HAP-1 (cell line): ENCODE data around the gene MAPK8IP1.

Experiments used
- DNase-seq, 2 experiments: peaks; one replicate each; pipeline ENCODE4 v3.0.0-alpha.2; 2016 to 2020; ENCODE audit warnings: low spot score in 2 of 2
- H3K27me3 ChIP-seq: fragments of 250-450 bp; sonication (Bioruptor Pico); 2 replicates; pipeline ENCODE4 v1.5.1; 2020; ENCODE audit warnings: low read depth, mild to moderate bottlenecking, moderate library complexity
- H3K36me3 ChIP-seq: fragments of 250-450 bp; sonication (Bioruptor Pico); replicated peaks from 2 replicates; pipeline ENCODE4 v1.5.1; 2020; ENCODE audit warnings: mild to moderate bottlenecking
- H3K4me1 ChIP-seq: fragments of 250-450 bp; sonication (Bioruptor Pico); 2 replicates; pipeline ENCODE4 v1.5.1; 2020; ENCODE audit warnings: mild to moderate bottlenecking
- H3K4me3 ChIP-seq: fragments of 250-450 bp; sonication (Bioruptor Pico); 2 replicates; pipeline ENCODE4 v1.5.1; 2020; ENCODE audit warnings: mild to moderate bottlenecking, moderate library complexity
- H3K9me3 ChIP-seq: fragments of 250-450 bp; sonication (Bioruptor Pico); 2 replicates; pipeline ENCODE4 v1.5.1; 2020; ENCODE audit warnings: mild to moderate bottlenecking, moderate library complexity
- in situ Hi-C: fragments of 300-500 bp; cut with MboI; formaldehyde crosslinking; loops from 3 replicates; pipeline ENCODE4 v1.14.3; 2020; ENCODE audit warnings: low sequenced_read_pairs, inconsistent platforms, mixed read lengths

Gene MAPK8IP1

GRCh38 chr11:45926001-45926401 lies 40.5 kb downstream of the MAPK8IP1 start:
- DNase-seq = no peak
- in situ Hi-C loops = no loop called here
- no peak overlapping the region for H3K4me3 ChIP-seq
- H3K4me1 ChIP-seq = no peaks in the 10 kb centered on the region
- no peaks in the 10 kb centered on the region for H3K9me3 ChIP-seq
- no peaks in the 10 kb centered on the region for H3K36me3 ChIP-seq
- no peaks in the 10 kb centered on the region for H3K27me3 ChIP-seq

DNA sequence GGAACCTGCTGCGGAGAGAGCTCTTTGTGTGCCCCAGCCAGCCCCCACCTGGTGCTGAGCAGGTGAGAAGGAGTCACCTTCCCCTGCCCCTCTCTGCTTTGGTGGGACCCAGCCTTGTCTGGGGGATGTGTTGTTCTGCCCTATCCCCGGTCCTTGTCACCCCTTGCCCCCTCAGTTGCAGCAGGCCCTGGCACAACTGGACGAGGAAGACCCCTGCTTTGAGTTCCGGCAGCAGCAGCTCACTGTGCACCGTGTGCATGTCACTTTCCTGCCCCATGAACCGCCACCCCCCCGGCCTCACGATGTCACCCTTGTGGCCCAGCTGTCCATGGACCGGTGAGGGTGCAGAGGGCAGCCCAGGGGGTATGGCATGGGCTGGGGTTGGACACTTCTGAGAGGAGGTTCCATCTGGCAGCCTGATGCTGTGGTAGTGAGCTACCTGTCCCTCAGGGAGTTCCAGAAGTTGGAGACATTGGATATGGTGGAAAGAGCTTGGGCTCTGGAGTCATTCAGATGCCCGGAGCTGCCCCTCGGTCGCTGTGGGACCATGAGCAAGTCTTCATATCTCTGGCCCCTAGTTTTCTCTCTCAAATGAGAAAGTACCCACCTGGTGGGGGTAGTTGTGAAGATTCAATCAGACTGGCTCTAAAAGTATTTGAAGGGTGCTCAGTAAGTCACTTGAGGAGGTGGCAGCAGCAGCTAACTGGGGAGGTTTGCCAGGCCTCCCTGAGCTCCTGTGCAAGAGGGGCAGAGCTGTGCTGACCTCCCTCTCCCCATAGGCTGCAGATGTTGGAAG lies 41.3 kb downstream of the MAPK8IP1 start:
- Histone ChIP-seq H3K4me1 (no peaks in the 10 kb centered on the region), H3K36me3 (no peaks in the 10 kb centered on the region), H3K27me3 (no peaks in the 10 kb centered on the region), H3K4me3 (no peak overlapping the region), H3K9me3 (no peaks in the 10 kb centered on the region)
- in situ Hi-C loops = no loop called here
- no peak for DNase-seq

GRCh38 chr11:45927332-45927683 lies 41.9 kb downstream of the MAPK8IP1 start:
- no peak for DNase-seq
- H3K9me3 ChIP-seq = no peaks in the 10 kb centered on the region
- no peaks in the 10 kb centered on the region; the same call in 1 of the 2 replicates for H3K36me3 ChIP-seq
- in situ Hi-C loops = no loop called here
- H3K4me3 ChIP-seq = no peak overlapping the region
- no peaks in the 10 kb centered on the region for H3K4me1 ChIP-seq
- H3K27me3 ChIP-seq = no peaks in the 10 kb centered on the region

DNA sequence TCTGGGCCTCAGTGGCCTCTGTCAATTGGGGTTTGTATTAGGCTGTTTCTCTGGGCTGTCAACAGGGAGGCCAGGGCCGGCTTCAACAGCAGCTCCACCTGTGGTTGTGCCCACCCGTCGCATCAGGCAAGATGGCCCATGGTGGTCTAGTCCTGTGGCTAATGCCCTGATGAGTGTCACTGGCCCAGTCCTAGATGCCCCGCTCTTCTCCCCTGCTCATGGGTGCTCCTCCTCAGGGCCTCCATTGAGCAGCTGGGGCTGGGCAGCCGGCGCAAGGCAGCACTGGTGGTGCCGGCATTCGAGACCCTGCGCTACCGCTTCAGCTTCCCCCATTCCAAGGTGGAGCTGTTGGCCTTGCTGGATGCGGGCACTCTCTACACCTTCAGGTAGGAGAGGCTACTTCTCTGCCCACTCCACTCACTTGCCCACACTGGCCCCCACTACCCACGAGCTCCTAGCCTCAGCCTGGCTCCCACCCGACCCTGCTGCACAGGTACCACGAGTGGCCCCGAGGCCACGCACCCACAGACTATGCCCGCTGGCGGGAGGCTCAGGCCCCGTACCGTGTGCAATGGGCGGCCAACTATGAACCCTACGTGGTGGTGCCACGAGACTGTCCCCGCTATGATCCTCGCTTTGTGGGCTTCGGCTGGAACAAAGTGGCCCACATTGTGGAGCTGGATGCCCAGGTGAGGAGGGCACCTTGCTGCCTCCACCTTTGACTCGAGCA lies 42.4 kb downstream of the MAPK8IP1 start:
- in situ Hi-C loops = no loop called here
- Histone ChIP-seq H3K4me3 (no peak overlapping the region), H3K4me1 (no peaks in the 10 kb centered on the region), H3K36me3 (no peaks in the 10 kb centered on the region; the same call in 1 of the 2 replicates), H3K9me3 (no peaks in the 10 kb centered on the region), H3K27me3 (no peaks in the 10 kb centered on the region)
- no peak for DNase-seq

DNA sequence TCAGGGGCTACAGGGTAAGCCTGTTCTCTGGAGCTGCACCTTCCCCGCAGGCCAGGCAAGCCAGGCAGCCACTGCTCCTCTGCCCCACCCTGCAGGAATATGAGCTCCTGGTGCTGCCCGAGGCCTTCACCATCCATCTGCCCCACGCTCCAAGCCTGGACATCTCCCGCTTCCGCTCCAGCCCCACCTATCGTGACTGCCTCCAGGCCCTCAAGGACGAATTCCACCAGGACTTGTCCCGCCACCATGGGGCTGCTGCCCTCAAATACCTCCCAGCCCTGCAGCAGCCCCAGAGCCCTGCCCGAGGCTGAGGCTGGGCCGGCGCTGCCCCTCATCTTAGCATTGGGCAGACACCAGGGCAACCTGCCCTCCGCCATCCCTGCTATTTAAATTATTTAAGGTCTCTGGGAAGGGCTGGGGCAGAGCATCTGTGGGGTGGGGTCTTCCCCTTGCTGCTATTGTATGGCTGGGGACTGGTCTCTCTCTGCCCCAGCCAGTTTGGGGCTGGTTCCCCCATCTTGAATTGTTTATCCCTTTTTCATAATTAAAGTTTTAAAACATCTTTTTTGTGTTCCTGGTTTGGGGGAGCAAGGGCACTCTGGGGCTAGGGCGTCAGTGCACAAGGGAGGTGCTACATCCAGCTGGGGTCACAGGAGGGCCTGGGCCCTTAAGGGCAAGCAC lies 43.2 kb downstream of the MAPK8IP1 start:
- Histone ChIP-seq H3K36me3 (no peaks in the 10 kb centered on the region; the same call in none of the 2 replicates), H3K4me3 (no peak overlapping the region), H3K9me3 (no peaks in the 10 kb centered on the region), H3K4me1 (no peaks in the 10 kb centered on the region), H3K27me3 (no peaks in the 10 kb centered on the region)
- DNase-seq = no peak
- in situ Hi-C loops = no loop called here

DNA sequence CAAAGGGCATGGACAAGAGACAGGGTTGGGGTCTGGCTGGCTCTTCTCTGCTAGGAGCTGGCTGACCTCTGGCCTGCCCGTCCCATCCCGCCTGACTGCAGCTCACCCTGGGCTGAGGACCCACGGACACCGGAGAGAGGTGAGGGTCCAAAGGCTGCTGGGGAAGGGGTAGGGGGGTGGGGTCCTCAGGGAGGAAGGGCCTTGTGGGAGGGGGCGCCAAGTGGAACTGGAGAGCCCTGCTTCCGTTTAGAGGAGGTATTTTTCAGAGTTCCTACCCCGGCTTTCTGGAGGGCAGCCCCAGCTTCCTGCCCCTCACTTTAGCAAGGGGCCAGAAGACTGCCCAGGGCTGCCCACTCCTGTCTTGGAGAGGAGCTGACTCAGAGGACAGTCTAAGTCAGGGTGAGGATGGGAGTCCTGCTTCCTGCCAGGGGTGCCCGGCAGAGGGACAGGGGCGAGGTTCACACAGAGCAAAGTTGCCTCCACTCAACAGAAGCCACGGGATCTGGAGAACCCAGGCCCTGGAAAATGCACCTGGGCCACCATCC lies 44.1 kb downstream of the MAPK8IP1 start:
- H3K27me3 ChIP-seq = no peaks in the 10 kb centered on the region
- no peaks in the 10 kb centered on the region for H3K4me1 ChIP-seq
- H3K9me3 ChIP-seq = no peaks in the 10 kb centered on the region
- DNase-seq = no peak
- H3K36me3 ChIP-seq = peaks cover 6% of the 10 kb centered on the region
- in situ Hi-C loops = no loop called here
- no peak overlapping the region for H3K4me3 ChIP-seq

- Histone ChIP-seq H3K27me3 (no peaks in the 10 kb centered on the region), H3K4me3 (no peak overlapping the region), H3K36me3 (peaks cover 12% of the 10 kb centered on the region), H3K4me1 (no peaks in the 10 kb centered on the region), H3K9me3 (no peaks in the 10 kb centered on the region)
- no peak for DNase-seq
- in situ Hi-C loops = no loop called here
These were observed 44.8 kb downstream of the MAPK8IP1 start for GRCh38 chr11:45930031-45930794.

DNA sequence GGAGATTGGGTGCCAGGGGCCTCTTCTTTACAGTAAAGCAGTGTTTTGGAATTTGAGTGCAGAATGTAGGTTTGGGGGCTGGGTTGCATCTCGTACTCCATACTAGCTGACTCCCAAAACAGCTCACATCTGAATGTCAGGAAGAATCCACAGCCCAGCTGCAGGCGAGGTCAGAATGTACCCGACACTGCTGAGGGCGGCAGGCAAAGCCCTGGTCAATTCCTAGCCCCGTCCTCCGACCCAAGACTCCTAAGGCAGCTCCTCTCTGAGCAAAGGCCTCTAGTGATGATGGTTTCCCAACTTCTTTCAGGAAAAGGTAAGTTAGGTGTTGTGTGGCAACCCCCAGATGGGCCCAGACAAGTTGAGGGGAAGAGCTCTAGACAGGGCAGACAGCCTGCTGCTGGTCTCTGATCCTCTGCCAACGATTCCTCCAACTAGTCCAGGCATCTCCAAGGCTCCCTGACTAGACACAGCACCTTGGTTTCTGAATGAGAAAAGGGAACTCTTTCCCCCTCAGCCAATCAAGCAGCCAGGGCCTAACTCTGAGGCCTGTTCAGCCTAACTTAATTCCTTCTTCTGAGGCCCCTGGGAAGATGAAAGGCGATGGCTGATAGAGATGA lies 45.6 kb downstream of the MAPK8IP1 start:
- in situ Hi-C loops = no loop called here
- no peak overlapping the region for H3K4me3 ChIP-seq
- H3K27me3 ChIP-seq = no peaks in the 10 kb centered on the region
- DNase-seq = no peak
- no peaks in the 10 kb centered on the region for H3K4me1 ChIP-seq
- peaks cover 19% of the 10 kb centered on the region for H3K36me3 ChIP-seq
- H3K9me3 ChIP-seq = no peaks in the 10 kb centered on the region

- H3K27me3 ChIP-seq = no peaks in the 10 kb centered on the region
- H3K36me3 ChIP-seq = peaks cover 22% of the 10 kb centered on the region
- H3K4me3 ChIP-seq = no peak overlapping the region
- in situ Hi-C loops = no loop called here
- no peaks in the 10 kb centered on the region for H3K9me3 ChIP-seq
- H3K4me1 ChIP-seq = no peaks in the 10 kb centered on the region
- DNase-seq = no peak
These were observed 46.3 kb downstream of the MAPK8IP1 start for GRCh38 chr11:45931739-45932138.

- Histone ChIP-seq H3K4me1 (no peaks in the 10 kb centered on the region), H3K27me3 (no peaks in the 10 kb centered on the region), H3K36me3 (peaks cover 22% of the 10 kb centered on the region), H3K9me3 (no peaks in the 10 kb centered on the region), H3K4me3 (no peak overlapping the region)
- in situ Hi-C loops = no loop called here
- no peak for DNase-seq
These were observed 46.8 kb downstream of the MAPK8IP1 start for GRCh38 chr11:45932217-45932616.

GRCh38 chr11:45933131-45933831 lies 47.8 kb downstream of the MAPK8IP1 start:
- Histone ChIP-seq H3K4me3 (no peak overlapping the region), H3K4me1 (no peaks in the 10 kb centered on the region), H3K27me3 (no peaks in the 10 kb centered on the region), H3K36me3 (peaks cover 22% of the 10 kb centered on the region), H3K9me3 (no peaks in the 10 kb centered on the region)
- no peak for DNase-seq
- in situ Hi-C loops = no loop called here

GRCh38 chr11:45933846-45934579 lies 48.6 kb downstream of the MAPK8IP1 start:
- H3K9me3 ChIP-seq = no peaks in the 10 kb centered on the region
- no peaks in the 10 kb centered on the region for H3K27me3 ChIP-seq
- no peaks in the 10 kb centered on the region for H3K4me1 ChIP-seq
- in situ Hi-C loops = no loop called here
- peaks cover 22% of the 10 kb centered on the region for H3K36me3 ChIP-seq
- H3K4me3 ChIP-seq = no peak overlapping the region
- no peak for DNase-seq
